Measurements from ENCODE around the gene TBC1D20. TPM values are rescaled to one million over a fixed set of nuclear protein-coding genes. Genes with fewer than 3 reads are reported as not detected.

Gene TBC1D20
- total RNA-seq, 1 experiment from 2014 or later, result 32.8 TPM

DNA sequence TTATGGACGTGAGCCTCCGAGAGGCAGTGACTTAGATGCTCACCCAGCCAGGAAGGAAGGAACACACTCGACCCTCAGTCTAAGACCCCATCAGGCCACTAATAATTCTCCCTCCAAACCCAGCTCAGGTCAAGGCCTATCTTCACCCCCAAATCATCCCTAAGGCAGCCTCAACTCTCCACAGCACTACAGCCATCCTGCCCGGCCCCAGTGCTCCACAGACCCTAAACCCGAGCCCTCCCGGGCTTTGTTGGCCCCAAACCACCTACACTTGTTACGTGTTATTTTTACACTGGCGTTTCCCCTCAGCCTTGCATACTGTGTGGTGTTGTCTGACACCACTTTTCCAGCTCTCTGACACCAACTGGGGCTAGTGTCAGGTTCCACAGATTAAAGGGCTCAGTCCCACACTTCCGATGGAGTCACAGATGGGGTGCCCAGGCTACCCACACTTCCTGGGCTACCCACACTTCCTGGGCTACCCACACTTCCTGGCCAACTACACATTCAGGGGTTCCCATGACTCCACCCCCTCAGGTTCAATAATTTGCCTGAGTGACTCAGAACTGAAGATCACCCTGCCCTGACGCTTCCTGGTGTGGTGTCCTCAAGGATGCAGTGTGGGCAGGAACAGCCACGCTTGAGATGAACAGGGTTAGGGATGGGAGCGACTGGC, 28.9 kb downstream of the TBC1D20 start:
- no peaks in the 10 kb centered on the region for H3K4me1 ChIP-seq (replicated peaks; ENCODE audit: insufficient read depth)
- H3K9me3 ChIP-seq (ENCODE audit: insufficient read depth, low read depth), result no peaks in the 10 kb centered on the region
- no peak overlapping the region for H3K4me3 ChIP-seq
- H3K27ac ChIP-seq, result no peak overlapping the region
- H2AFZ ChIP-seq, result no peak overlapping the region
- no peak overlapping the region for H3K4me2 ChIP-seq
- DNase-seq, result no peak
- H4K20me1 ChIP-seq (ENCODE audit: insufficient read depth), result 0 out of 2 replicates have a peak, but pooled peaks cover 3% of the 10 kb centered on the region
- intact Hi-C loops (cut with micrococcal nuclease; ENCODE audit: unreplicated experiment), result loop anchor here (5.0 kb wide), 1 partner anchor 304 kb away; no protein-coding TSS in a partner anchor
- no TSS peak for BruUV-seq (replicated peaks)
- H3F3A ChIP-seq (ENCODE audit: insufficient read depth, low read depth), result peaks cover 52% of the 10 kb centered on the region
- no peaks in the 10 kb centered on the region for H3K79me2 ChIP-seq (ENCODE audit: low read depth)
- H3K9me2 ChIP-seq (ENCODE audit: insufficient read depth), result no peaks in the 10 kb centered on the region
- no peak for TF ChIP-seq EZH2 (IDR thresholded peaks at IDR 0.05; ENCODE audit: low read depth)
- TF ChIP-seq, protein P1, sequence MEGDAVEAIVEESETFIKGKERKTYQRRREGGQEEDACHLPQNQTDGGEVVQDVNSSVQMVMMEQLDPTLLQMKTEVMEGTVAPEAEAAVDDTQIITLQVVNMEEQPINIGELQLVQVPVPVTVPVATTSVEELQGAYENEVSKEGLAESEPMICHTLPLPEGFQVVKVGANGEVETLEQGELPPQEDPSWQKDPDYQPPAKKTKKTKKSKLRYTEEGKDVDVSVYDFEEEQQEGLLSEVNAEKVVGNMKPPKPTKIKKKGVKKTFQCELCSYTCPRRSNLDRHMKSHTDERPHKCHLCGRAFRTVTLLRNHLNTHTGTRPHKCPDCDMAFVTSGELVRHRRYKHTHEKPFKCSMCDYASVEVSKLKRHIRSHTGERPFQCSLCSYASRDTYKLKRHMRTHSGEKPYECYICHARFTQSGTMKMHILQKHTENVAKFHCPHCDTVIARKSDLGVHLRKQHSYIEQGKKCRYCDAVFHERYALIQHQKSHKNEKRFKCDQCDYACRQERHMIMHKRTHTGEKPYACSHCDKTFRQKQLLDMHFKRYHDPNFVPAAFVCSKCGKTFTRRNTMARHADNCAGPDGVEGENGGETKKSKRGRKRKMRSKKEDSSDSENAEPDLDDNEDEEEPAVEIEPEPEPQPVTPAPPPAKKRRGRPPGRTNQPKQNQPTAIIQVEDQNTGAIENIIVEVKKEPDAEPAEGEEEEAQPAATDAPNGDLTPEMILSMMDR (conservative IDR thresholded peaks at IDR 0.05), result no peak
- ChIA-PET CTCF (no interaction called here), POLR2A (ENCODE audit: unreplicated experiment) (no interaction called here)
- H3K36me3 ChIP-seq (ENCODE audit: low read depth), result peaks cover 12% of the 10 kb centered on the region
- H3K27me3 ChIP-seq (ENCODE audit: insufficient read depth, low read depth), result no peaks in the 10 kb centered on the region

DNA sequence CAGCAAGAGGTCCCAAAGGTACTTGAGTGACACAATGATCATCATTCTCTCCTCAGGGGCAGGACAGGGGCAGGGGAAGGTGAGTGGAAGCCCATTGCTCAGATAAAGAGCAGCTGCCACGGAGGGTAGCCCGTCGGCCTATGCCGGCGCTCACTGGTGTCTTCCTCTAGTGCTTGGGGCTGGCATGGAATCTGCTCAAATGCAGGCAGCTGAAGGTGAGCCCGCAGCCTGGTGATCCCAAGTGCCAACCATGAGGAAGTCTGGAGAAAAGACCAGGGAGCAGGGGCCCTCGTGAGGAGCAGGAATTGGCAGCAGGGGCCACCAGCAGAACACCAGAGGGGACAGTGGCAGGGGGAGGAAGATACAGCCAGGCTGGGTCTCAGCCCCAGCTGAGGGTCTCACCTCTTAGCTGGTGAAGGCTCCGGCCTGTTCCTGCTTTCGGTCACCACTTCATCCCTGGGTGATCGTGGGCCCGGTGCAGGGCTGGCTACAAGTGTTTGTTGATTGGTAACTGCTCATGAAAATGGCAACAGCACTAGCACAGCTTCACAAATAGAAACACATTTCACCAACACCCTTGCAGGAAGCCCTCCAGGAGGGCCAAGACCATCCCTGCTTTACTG, 29.5 kb downstream of the TBC1D20 start:
- CTCF ChIA-PET, result interaction anchor here (1.7 kb wide), 1 partner anchor 78 kb away, joined by 19 read pairs; no protein-coding TSS in a partner anchor
- H3K27ac ChIP-seq, result no peak overlapping the region

DNA sequence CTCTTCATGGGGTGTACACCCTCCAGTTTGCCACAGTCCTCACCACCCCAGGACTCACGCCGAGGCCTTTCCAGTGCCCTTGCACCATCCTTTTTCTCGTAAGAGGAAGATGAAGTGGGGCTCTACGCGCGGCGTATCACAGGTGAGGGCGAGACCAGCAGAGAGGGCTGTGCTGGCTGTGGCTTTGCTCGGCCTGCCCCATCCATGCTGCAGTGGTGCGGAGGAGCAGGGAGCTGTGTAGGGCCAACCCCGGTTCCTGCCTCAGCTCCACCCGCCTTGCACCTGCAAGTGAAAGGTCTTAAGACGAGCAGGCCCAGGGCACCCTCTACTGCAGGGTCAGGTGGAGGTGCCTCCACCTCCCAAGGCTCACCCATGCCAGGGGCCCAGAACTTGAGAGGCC, 30.1 kb downstream of the TBC1D20 start:
- H3K36me3 ChIP-seq (ENCODE audit: low read depth), result peaks cover 9% of the 10 kb centered on the region
- H3K9me3 ChIP-seq (ENCODE audit: insufficient read depth, low read depth), result no peaks in the 10 kb centered on the region
- BruUV-seq (replicated peaks), result no TSS peak
- ChIA-PET CTCF (interaction anchor here (1.0 to 1.7 kb wide), 3 partner anchors 69 to 77 kb away, joined by 4 to 19 read pairs (median 18); no protein-coding TSS in a partner anchor), POLR2A (ENCODE audit: unreplicated experiment) (interaction anchor here (0.6 kb wide), 2 partner anchors 50 to 59 kb away, joined by 4 to 7 read pairs; no protein-coding TSS in a partner anchor)
- H3K27ac ChIP-seq, result no peak overlapping the region
- H3K27me3 ChIP-seq (ENCODE audit: insufficient read depth, low read depth), result no peaks in the 10 kb centered on the region
- H3K4me3 ChIP-seq, result no peak overlapping the region
- intact Hi-C loops (cut with micrococcal nuclease; ENCODE audit: unreplicated experiment), result loop anchor here (5.0 kb wide), 1 partner anchor 305 kb away; no protein-coding TSS in a partner anchor
- H4K20me1 ChIP-seq (ENCODE audit: insufficient read depth), result 0 out of 2 replicates have a peak, but pooled peaks cover 3% of the 10 kb centered on the region
- no peak overlapping the region for H3K4me2 ChIP-seq
- H2AFZ ChIP-seq, result no peak overlapping the region
- no peaks in the 10 kb centered on the region for H3K79me2 ChIP-seq (ENCODE audit: low read depth)
- no peaks in the 10 kb centered on the region for H3K9me2 ChIP-seq (ENCODE audit: insufficient read depth)
- H3K4me1 ChIP-seq (replicated peaks; ENCODE audit: insufficient read depth), result no peaks in the 10 kb centered on the region
- no peak for DNase-seq
- peaks cover 54% of the 10 kb centered on the region for H3F3A ChIP-seq (ENCODE audit: insufficient read depth, low read depth)
- TF ChIP-seq EZH2 (IDR thresholded peaks at IDR 0.05; ENCODE audit: low read depth), result no peak
- TF ChIP-seq, protein P1 (conservative IDR thresholded peaks at IDR 0.05), result no peak

More for the DNA sequence above, 29.5 kb downstream of the TBC1D20 start:
- Histone ChIP-seq H3K79me2 (ENCODE audit: low read depth) (no peaks in the 10 kb centered on the region), H3K9me3 (ENCODE audit: insufficient read depth, low read depth) (no peaks in the 10 kb centered on the region), H3F3A (ENCODE audit: insufficient read depth, low read depth) (peaks cover 54% of the 10 kb centered on the region), H3K36me3 (ENCODE audit: low read depth) (peaks cover 12% of the 10 kb centered on the region), H3K4me1 (replicated peaks; ENCODE audit: insufficient read depth) (no peaks in the 10 kb centered on the region), H4K20me1 (ENCODE audit: insufficient read depth) (0 out of 2 replicates have a peak, but pooled peaks cover 3% of the 10 kb centered on the region), H3K9me2 (ENCODE audit: insufficient read depth) (no peaks in the 10 kb centered on the region), H3K4me3 (no peak overlapping the region), H2AFZ (no peak overlapping the region), H3K4me2 (no peak overlapping the region), H3K27me3 (ENCODE audit: insufficient read depth, low read depth) (no peaks in the 10 kb centered on the region)
- no peak for DNase-seq
- intact Hi-C loops (cut with micrococcal nuclease; ENCODE audit: unreplicated experiment), result loop anchor here (5.0 kb wide), 1 partner anchor 305 kb away; no protein-coding TSS in a partner anchor
- POLR2A ChIA-PET (ENCODE audit: unreplicated experiment), result interaction anchor here (0.6 kb wide), 1 partner anchor 59 kb away, joined by 7 read pairs; no protein-coding TSS in a partner anchor
- BruUV-seq (replicated peaks), result no TSS peak
- TF ChIP-seq, protein P1 (conservative IDR thresholded peaks at IDR 0.05), result no peak
- TF ChIP-seq EZH2 (IDR thresholded peaks at IDR 0.05; ENCODE audit: low read depth), result no peak
